Epidermal melanocyte (primary cell): Measurements from ENCODE around the gene CHPF2.

Source experiments
- DNase-seq: peaks from one replicate; pipeline ENCODE4 v3.0.0; 2011; ENCODE audit warnings: low spot score; ENCODE audit not compliant: insufficient read length

Gene CHPF2

DNA sequence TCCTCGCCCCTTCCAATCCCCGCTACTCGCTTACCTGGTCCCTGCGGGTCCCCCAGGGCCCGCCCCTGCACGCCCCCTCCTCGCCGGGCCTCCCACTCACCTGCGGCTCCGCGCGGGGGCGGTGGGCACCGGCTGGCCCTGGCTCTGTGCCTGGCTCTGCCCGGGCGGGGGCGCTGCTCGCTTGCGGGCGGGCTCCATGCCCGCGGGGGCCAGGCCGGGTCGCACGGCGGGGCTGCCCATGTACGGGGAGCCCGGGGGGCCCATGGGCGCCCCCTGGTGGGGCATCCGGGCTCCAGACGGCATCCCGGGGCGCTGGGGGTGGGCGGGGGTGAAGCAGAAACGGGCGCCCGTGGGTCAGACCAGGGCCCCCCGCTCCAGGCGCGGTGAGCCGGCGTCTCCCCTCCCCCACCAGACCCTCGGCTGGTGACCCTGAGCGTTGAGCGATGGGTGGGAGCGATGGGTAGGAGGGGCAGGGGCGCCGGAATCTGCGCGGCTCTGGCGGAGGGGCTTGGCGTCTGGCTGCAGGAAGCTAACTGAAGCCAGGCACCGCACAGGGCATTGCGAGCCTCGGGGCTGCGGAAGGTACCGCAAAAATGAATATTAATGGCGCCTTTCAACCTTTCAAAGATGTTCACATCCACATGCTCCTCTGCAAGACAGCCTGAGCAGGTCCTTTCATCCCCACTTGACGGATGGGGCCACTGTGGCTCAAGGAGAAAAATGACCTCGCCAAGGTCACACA is 13.2 kb downstream of the CHPF2 start:
- DNase-seq: peak; percentile 84

GRCh38 chr7:151246102-151246850 is 14.0 kb downstream of the CHPF2 start:
- no peak for DNase-seq

DNA sequence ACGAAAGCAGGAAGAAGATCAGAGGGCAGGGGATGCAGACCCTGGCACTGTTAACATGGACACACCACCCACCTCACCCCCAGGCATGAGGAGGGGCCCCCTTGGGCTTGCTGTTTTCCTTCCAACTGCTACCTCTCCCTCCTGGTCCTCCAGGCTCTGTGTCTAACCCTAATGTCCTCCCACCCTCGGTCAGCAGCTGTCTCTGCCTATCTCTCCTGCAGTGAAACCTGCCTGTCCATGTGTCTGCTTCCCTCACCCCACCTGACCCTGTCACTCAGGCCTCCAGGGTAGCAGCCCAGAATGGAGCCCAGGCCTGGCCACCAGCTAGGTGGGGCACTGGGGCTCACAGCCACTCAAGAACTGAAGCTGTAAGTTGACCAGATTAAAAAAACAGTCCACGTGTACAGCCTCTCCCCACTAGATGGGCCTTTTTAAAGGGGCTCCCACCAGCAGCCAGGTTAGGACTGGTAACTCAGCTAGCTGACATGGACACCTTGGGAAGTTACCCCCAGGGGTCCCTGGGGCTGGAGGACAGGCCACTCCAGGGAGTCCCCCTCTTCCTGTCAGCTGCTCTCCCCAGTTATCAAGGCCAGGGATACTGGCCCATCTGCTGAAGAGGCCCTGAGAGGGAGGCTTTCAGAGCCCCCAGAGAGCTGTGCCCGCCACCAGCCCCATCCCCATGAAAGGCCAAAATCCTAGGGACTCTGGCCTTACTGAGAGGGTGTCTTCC is 14.7 kb downstream of the CHPF2 start:
- DNase-seq: no peak

DNA sequence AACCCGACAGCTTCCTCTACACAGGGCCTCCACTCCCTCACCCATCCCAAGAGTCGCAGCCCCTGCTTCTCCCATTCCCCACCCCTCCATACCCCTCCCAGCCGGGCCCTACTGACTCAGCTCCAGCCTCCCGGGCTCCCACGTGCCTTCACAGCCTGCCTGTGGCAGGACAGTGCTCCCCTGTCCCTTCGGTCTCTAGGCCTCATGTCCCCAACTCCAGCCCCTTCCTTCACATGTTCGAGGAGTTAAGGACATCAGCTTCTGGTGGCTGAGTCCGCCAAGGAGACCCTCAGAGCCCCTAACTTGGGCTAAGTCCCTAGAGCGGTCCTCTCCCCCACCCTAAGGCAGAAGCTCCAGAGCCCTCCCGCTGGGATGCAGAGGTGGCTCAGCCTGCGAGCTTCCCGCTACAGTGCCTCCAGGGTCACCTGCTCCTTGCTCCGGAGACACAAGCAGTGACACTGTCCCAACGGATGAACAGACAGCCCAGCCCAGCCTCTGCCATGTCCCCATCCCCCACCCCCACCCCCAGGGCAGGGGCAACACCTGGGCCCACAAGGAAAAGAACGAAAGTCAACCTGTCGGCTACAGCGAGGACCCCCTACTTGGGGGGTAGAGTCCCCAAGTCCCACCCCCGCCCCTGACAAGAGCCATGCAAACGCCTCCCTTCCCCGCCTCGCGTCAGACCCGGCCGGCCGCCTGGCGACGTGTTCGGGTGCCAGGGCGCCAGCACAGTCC is 15.5 kb downstream of the CHPF2 start:
- no peak for DNase-seq

DNA sequence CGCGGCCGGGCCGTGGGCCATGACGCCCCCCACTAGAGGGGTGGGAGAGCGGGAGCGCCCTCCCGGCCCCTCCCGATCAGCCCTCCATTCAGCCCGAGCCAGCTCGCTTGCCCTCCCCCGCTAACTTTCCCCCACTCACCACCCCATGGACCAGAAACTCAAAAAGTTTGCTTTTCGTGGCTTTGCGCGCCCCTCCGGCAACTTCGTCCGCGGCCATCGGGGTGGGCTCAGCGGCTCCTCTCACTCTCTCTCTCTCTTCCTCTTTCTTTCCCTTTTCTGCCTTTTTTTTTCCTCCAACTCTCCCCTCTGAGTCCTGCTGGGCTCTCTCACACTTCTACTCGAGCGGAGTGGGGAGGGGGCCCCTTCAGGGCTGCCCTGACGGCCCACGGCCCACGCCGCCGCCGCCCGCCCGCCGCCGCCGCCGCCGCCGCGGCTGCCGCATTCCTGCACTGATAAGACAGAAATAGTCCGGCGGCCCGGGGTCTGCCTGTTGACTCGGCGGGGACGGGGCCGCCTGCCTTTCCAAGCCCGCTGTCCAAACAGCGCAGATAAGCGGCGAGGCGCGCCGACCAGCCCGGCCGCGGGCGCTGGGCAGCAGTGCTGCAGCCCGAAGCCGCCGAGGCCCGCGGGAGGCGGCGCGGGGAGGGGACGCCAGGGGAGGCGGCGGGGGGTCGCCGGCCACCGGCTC is 16.2 kb downstream of the CHPF2 start, which contains the start of gene SMARCD3:
SMARCD3 (minus strand) TSS at position 349 of the 688 bp plus-strand sequence; CDS start at position 217, 132 bp downstream.
- DNase-seq: peak; percentile 67

GRCh38 chr7:151249034-151249731 is 16.9 kb downstream of the CHPF2 start:
- DNase-seq: peak; percentile 66

GRCh38 chr7:151249732-151250072 is 17.4 kb downstream of the CHPF2 start:
- DNase-seq: peak; percentile 91

DNA sequence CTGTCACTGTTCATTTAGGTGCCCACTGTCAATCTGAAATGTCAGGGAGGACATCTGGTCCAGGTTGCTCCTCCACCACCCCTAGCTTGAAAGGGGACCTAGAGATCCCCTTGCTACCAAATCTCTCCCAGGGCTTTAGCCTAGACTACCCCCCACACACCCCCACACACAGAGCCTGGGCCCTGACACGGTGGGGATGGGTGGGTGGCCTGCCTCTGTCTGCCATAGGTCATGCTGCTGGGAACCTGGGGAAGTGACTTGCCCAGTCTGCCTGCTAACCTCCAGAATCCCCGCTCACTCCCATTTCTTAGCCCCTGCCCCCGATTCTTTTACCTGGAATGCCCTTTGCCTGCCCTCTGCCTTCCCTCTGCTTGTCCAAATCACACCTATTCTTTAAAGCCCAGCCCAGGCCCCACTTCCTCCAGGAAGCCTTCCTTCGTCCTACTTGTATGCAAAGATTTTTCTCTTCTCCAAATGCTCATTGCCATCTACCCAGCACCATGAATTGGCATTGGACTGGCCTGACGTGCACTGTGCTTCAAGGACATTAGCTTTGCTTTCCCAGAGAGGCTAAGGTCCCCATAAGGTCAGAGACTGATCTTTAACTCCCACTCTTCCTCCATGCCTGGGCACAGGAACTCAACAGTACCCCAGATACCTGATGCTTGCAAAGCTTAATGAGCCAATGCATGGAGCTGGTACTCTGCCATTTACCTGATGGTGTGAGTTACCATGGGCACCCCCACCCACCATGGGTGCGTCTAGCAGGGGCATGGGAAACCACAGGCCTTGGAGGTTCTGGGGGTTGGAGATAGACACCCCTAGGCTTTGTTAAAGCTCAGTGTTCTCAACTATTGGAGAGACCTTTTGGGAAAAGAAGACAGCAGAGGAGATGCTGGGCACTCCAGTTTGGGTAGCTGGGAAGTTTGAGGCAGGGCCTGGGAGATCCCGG is 18.2 kb downstream of the CHPF2 start:
- no peak for DNase-seq

DNA sequence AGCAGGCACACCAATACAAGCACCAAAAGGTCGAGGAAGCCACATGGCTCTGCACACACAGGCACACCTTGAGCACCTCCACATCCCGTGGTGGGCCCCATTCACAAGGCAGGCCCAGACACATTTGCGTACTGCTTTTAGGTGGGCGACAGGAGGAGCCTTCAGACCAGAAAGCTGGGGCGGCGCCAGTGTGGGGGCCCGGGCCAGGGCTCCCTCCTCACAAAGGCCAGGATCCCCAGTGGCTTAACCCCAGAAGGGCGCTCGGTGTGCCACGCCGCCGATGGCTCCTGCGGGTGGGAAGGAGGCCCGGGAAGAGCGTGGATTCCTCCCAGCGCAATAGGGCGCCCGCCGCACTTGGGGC is 19.0 kb downstream of the CHPF2 start:
- no peak for DNase-seq

DNA sequence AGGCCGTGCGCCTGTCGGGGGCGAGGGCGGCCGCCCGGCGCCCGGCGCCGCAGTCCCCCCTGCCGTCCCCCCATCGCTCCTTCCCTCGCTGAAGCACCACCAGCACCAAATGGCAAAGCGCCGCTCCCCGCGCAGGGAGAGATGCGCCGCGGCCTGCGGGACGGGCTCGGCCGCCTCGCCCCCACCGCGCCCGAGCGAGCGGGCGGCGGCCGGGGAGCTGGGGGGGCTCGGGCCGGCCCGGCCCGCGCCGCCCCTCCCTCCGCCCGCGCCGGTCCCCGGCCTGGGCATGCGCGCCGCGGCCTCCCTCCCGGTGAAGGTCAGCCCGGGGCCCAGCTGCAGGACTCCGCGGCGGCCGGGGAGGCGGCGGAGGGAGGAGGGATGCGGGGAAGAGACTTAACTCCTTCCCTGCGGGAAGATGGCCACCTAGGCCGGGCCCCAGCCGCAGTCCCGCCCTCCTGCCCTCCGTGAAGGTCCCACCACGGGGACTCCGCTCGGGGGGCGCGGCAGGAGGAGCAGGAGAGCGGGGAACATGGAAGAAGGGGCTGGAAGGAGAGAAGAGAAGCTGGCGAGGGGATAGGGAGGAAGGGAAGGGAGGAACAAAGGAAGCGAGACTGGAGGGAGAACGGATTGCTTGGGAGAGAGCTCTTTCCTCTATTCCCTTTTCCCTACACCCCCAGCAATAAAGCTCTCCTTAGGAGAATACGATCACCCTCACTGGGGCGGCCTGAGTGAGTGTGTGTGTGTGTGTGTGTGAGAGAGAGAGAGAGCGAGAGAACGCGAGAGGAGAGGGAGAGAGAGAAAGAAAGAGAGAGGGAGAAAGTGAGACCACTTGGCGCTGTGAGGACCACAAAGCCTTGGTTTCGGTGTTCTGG is 19.6 kb downstream of the CHPF2 start:
- peak; percentile 94 for DNase-seq

GRCh38 chr7:151252561-151252835 is 20.2 kb downstream of the CHPF2 start:
- no peak for DNase-seq

GRCh38 chr7:151252961-151253711 is 20.9 kb downstream of the CHPF2 start:
- DNase-seq: no peak

GRCh38 chr7:151254316-151254715 is 22.0 kb downstream of the CHPF2 start:
- DNase-seq: no peak

DNA sequence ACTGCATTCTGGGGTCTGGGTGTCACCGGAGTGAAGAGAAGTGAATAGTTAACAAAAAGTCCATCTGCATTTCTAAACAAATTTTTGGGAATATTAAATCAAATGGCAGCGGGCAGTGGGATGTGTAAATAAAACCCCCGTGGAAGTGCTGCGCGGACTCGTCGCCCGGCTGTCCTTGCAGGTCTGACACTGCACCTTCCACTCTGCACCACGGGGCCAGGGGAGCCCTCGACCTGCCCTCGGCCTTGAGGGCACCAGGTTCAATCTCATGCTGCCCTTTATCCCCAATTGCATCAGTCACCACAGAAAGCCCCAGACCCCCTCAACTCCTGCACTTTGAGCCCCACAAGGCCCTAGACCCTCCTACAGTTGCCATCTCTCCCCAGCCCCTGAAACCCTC is 22.6 kb downstream of the CHPF2 start:
- DNase-seq: no peak

DNA sequence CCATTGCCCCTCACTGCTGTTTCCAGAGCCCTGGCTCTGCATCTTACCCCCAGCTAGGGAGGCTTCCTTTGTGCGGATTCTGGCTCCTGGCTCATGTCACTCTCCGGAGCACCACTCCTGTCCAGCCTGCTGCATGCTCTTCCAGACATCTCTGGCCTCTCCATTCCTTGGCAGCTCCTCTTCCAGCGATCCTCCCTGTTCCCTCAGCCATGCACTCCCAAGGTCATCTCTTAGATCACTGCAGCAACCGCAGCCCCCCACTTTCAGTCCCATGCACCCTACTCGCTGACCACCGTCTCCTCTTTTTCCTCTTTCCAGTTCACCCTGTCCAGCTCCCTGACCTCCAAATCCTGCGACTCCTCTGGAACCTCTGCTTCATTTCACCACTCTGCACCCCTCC is 23.1 kb downstream of the CHPF2 start:
- no peak for DNase-seq

DNA sequence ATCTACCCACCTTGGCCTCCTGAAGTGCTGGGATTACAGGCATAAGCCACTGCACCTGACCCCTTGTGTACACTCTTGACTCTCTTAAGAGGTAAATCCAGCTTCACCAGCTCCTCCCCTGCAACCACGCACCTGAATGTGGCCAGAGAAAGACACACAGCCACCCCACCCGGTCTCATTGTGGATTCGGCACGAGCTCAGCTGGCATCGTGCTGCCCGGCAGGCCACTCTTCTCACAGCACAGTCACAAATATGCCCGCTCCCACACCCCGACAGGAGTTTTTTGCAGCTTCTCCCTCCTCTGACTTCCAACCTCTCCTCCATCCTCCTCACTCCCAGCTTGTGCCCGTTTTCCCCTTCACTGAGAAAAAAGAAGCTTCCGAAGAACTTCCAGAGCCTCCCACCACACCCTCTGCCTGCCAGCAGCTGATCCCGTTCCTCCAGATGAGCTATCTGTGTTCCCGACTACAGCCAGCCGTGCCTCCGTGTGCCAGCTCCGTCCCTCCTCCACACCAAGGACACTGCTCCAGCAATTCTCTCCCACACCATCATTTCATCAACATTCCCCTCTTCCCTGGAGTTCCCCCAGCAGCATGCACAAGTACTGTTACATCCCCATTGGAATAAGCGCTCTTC is 24.2 kb downstream of the CHPF2 start:
- DNase-seq: no peak

DNA sequence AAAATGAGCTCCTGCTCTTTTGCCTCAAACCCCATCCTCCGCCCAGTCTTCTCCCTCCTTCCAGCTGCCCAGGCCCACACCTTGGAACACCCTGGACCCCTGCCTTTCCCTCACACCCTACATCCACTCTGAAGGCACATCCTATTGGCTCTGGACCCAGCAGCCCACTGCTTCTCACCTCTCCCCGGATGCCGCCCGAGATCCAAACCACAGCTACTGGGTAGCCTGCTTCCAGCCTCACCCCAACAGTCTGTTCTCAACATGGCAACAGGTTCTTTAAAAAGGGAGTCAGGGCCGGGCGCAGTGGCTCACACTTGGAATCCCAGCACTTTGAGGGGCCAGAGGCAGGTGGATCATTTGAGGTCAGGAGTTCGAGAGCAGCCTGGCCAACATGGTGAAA is 25.7 kb downstream of the CHPF2 start:
- no peak for DNase-seq
